ENCODE measurements around the gene CHST8.
"Not testable (repeated sequence)": the region's sequence is repeated elsewhere in the genome, so short reads cannot be mapped to it uniquely, and the experiment has no call there.

Gene CHST8

DNA sequence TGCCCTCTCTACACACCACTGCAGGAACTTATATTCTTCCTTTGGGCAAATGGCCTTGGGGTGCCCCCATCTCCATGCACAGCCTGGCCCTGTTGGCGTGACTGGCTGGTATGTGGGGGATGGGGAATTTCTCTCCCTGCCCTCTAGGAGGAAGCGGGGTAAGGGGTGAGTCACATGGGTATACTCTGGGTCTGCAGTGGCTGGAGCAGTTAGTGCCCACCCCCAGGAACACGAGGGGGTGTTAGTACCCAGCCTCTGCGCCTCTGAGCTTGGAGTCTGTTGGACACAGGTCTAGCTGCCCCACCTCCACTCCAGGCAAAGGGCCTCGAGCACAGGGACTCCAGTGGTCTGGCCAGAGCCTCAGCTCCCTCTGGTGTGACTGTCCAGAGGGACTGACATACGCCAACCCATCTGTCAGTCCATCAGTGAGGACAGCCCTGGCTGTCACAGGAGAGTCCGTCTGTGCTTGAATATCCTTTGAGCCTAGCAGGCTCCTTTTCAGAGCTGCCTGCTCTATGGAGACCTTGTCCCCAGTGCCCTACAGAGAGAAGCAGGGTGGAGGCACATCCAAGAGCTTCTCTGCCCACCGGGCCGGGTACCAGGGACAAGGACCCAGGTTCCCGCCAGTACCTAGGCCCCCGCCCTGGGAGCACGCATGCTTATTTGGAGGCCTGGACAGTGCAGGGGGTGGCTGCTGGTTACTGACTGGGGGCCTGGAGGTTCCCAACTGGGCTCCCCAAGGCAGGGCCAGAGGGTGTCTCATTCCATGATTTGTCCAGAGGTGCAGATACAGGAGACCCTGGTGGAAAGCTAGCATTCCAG is 66.6 kb downstream of the CHST8 start:
- no peak for TF ChIP-seq CTCF (IDR thresholded peaks at IDR 0.05; ENCODE audit: low read depth, low read length)

DNA sequence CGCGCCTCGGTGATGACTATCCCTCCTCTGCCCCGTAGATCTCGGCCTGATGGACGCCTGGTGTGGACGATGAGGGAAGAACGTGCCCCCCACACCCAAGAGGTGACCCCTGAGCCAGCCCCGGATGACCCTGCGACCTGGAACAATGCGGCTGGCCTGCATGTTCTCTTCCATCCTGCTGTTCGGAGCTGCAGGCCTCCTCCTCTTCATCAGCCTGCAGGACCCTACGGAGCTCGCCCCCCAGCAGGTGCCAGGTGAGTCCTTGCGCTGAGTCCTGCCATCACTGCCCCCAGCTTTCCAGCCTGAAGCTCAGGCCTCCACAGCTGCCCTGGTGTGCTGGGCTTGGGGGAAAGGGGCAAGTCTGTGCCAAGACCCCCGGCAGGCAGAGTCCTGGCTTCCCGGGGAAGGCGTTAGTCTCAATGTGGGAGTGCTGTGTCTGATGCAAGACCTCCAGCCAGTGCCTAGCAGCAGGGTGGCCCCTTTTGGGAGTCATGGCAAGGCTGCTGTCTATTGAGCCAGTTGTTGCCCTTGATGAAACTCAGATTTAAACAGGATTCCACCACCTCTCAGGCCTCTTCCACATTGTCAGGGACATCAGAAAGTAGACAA is 67.5 kb downstream of the CHST8 start:
- no peak for TF ChIP-seq CTCF (IDR thresholded peaks at IDR 0.05; ENCODE audit: low read depth, low read length)
- no peak overlapping the region for H3K4me3 ChIP-seq (ENCODE audit: low read depth, low read length)

More for the DNA sequence above, 66.6 kb downstream of the CHST8 start:
- H3K4me3 ChIP-seq (ENCODE audit: low read depth, low read length), result no peak overlapping the region

DNA sequence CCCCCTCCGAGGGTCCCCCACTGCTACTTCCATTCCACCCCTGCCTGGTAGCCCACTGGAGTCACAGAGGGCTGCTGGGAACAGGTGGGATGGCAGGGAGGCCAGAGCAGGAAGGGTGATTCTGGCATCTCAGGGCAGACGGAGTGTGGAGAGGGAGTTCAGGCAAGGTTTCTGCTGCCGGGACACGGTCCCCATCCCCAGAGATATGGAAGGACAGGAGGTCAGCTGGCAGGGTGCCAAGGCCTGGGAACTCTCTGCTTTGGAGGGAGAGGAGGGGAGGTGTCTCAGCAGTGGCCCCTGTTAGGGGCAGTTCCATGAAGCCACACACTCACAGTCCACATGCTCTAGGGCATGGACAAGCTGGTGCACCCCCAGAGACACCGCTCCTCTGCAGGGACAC is 68.1 kb downstream of the CHST8 start:
- H3K4me3 ChIP-seq (ENCODE audit: low read depth, low read length), result no peak overlapping the region
- TF ChIP-seq CTCF (IDR thresholded peaks at IDR 0.05; ENCODE audit: low read depth, low read length), result no peak

- no peak for TF ChIP-seq CTCF (IDR thresholded peaks at IDR 0.05; ENCODE audit: low read depth, low read length)
- H3K4me3 ChIP-seq (ENCODE audit: low read depth, low read length), result no peak overlapping the region
Measured at GRCh38 chr19:33690378-33691029, 68.8 kb downstream of the CHST8 start.

- TF ChIP-seq CTCF (IDR thresholded peaks at IDR 0.05; ENCODE audit: low read depth, low read length), result no peak
- H3K4me3 ChIP-seq (ENCODE audit: low read depth, low read length), result no peak overlapping the region
Measured at GRCh38 chr19:33691030-33691427, 69.3 kb downstream of the CHST8 start.

DNA sequence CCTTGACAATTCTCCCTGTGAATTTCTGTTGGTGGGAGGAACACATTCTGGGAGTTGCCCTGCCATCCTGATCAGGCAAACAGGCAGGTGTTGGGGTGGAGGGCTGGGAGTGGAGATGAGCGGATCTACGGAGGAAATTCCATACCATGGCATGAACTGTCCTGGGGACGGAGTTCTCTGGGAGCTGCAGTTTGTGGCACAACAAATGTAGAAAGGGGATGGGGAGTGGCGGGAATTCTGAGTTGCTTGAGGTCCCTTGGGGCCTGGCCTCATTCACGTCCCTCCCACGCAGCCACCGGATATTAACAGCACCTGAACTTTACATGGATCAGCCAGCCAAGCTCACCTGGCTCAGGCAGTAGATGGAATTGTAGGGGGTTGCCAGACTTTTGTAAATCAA is 70.0 kb downstream of the CHST8 start:
- no peak for TF ChIP-seq CTCF (IDR thresholded peaks at IDR 0.05; ENCODE audit: low read depth, low read length)
- H3K4me3 ChIP-seq (ENCODE audit: low read depth, low read length), result no peak overlapping the region

DNA sequence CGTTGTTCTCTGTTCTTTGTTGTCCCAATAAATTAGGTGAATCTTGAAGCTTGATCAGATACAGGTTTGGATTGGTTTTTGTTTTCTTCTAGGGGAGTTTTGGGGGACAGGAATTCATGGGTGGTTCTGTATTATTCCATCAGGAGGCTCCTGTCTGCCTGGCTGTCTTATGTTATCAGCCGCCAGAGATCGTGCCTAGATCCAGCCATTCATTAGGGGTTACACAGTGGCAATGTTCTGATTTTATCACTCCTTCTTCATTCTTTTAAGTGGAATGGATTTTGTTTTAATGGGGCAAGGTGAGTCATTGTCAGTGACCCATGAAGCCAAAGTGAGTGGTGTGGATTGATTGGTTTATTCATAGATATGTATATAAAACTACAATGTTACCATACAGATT is 71.9 kb downstream of the CHST8 start:
- TF ChIP-seq CTCF (IDR thresholded peaks at IDR 0.05; ENCODE audit: low read depth, low read length), result no peak
- no peak overlapping the region for H3K4me3 ChIP-seq (ENCODE audit: low read depth, low read length)

GRCh38 chr19:33695547-33695946 is 73.8 kb downstream of the CHST8 start:
- not testable (repeated sequence) for H3K4me3 ChIP-seq (ENCODE audit: low read depth, low read length)
